ENCODE results near the gene DHRSX.
"Not testable (repeated sequence)": the region's sequence is repeated elsewhere in the genome, so short reads cannot be mapped to it uniquely, and the experiment has no call there.

DHRSX gene

DNA sequence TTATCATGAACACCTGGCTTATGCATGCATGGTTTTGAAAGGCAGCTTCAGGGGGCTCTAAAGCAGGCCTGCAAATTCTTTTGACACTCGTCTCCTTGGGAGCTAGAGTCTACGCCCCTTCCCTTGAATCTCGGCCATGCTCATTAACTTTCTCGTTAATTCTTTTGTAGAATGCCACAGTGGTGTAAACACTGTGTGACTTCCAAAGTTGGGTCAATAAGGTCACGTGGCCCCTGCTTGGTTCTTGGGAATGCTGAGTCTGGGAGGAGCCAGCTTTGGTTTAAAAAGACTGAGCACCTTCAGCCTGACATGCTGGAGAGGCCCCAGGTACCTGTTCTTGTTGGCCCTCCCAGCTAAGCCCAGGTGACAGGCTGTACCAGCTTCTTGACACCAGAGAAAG, 228.4 kb downstream of the DHRSX start:
- in situ Hi-C loops (cut with MboI; ENCODE audit: low sequenced_read_pairs) = no loop called here

GRCh38 chrX:2271595-2271994, 229.2 kb downstream of the DHRSX start:
- in situ Hi-C loops (cut with MboI; ENCODE audit: low sequenced_read_pairs) = not testable (repeated sequence)

- in situ Hi-C loops (cut with MboI; ENCODE audit: low sequenced_read_pairs) = not testable (repeated sequence)
Measured at GRCh38 chrX:2270783-2271182, 230.0 kb downstream of the DHRSX start.

DNA sequence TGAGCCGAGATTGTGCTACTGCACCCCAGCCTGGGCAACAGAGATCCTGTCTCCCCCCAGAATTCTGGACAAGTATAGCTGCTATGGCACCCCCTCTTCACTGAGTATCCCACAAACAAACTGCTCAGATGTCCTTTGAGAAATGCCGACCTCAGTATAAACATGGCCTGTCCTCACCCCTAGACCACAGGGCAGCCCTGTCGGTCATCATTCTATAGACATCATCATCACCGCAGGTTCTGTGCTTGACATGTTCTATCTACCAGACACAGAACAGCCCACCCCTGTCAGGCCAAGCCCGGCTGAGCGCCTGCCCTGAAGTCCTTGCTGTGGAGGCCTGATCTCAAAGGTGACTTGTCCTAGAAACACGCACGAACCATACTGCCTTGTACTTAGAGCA, 232.9 kb downstream of the DHRSX start:
- in situ Hi-C loops (cut with MboI; ENCODE audit: low sequenced_read_pairs) = no loop called here

DNA sequence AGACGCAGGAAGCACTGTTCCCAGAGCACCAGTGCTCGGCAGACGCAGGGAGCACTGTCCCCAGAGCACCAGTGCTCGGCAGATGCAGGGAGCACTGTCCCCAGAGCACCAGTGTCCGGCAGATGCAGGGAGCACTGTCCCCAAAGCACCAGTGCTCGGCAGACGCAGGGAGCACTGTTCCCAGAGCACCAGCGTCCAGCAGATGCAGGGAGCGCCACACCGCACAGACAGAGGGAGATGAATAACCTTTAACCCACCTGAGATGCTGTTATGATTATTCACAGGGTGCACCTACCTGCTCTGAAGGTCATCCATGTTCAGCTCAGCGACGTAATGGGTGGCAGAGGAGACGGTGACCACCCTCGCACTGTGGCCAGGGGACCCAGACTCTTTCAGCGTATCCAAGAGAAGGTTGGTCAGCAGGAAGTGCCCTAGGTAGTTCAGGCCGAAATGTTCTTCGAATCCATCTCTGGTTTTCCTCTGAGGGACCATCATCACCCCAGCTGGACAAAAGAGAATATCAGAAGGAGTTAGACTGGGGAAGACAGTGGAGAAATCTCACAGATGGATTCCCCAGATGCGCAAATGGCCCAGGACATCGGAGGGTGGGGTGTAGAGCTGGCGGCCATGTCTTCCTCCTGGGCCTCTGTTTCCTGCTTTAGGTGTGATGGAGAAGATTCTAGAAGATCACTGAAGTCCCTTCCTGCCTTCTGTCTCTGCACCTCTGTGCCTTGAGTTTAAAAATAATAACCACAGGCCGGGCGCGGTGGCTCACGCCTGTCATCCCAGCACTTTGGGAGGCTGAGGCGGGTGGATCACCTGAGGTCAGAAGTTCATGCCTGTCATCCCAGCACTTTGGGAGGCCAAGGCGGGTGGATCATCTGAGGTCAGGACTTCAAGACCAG, 234.1 kb downstream of the DHRSX start:
- in situ Hi-C loops (cut with MboI; ENCODE audit: low sequenced_read_pairs) = no loop called here

GRCh38 chrX:2265658-2266444, 234.9 kb downstream of the DHRSX start:
- in situ Hi-C loops (cut with MboI; ENCODE audit: low sequenced_read_pairs) = not testable (repeated sequence)

- in situ Hi-C loops (cut with MboI; ENCODE audit: low sequenced_read_pairs) = no loop called here
Measured at GRCh38 chrX:2264179-2265030, 236.4 kb downstream of the DHRSX start.

GRCh38 chrX:2263203-2263602, 237.6 kb downstream of the DHRSX start:
- in situ Hi-C loops (cut with MboI; ENCODE audit: low sequenced_read_pairs) = no loop called here

DNA sequence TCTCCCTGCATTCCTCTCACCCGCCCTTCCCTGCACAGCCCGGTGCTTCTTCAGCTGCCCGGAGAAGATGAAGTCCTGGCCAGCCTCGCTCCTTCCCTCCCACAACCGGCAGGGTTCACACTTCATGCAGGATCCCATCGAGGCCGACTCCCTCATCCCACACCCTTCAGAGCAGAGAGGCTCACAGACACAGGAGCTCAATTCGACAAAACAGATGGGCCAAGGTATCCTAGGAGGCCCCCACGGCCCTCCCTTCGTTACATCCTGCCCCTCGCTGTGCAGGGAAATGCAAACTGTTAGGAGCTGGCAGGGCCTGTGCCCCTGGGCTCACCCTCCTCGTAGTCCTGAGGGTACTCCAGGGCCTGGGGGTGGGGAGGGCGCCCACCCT, 238.1 kb downstream of the DHRSX start:
- in situ Hi-C loops (cut with MboI; ENCODE audit: low sequenced_read_pairs) = no loop called here

DNA sequence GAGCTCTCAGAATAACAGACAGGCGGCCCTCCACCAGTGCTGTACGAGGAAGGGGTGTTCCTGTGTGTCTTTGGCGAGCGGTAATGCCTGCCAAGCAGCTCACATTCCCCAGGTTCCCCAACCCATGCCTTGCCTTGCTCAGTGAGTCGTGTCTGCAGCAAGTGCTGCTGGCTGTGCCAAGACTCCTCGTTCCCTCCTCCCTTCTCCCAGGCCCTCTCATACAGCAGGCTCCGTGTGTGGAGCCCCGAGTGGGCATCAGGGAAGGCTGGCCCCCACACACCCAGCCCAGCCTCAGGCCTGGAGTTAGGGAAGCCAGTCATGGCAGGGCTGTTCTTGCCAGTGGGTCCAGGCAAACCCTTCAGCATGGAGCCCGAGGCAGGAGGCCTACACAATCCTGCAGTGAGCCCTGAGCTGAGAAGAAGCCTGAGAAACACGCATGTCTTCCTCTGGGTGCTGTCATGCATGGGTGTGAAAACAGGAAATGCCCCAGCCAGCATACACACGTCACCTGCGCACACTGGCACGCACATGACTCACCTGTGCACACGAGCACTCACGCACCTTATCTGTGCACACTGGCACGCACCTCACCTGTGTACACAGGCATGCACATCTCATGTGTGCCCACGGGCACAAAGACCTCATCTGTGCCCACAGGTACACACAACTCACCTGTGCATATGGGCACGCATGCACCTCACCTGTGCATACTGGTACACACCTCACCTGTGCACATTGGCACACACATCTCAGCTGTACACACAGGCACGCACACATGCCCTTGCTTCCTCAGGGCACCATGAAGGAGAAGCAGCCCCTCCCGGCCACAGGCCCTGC, 238.7 kb downstream of the DHRSX start:
- in situ Hi-C loops (cut with MboI; ENCODE audit: low sequenced_read_pairs) = no loop called here

DNA sequence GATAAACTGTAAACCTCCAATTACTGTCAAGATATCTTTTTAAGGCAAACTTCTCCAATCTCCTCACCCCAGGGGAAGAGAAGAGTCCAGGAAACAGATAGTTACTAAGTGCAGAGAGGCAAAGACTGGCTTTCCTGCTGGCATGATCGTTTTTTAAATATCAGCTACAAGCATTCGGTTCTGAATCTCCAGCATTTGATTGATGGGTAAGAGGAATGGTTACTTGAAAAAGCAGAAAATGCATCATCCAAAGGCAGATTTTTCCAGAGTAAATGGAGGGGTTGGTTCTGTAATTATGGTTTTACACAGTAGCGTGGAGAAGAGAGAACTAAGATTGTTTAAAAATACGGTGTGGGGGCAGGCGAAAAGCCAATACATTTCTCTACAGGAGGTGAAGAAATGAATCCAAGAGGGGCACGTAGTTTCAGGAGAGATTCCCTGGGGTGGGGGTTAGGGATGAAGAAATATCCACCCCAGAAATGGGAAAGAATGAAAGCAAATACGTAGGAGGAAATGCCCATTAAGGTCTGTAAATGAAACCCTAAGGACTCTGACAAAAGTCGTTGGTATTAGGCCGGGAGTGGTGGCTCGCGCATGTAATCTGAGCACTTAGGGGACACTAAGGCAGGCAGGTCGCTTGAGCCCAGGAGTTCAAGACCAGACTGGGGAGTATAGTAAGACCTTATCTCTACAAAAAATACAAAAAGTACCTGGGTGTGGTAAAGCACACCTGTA, 248.3 kb downstream of the DHRSX start:
- in situ Hi-C loops (cut with MboI; ENCODE audit: low sequenced_read_pairs) = no loop called here

DNA sequence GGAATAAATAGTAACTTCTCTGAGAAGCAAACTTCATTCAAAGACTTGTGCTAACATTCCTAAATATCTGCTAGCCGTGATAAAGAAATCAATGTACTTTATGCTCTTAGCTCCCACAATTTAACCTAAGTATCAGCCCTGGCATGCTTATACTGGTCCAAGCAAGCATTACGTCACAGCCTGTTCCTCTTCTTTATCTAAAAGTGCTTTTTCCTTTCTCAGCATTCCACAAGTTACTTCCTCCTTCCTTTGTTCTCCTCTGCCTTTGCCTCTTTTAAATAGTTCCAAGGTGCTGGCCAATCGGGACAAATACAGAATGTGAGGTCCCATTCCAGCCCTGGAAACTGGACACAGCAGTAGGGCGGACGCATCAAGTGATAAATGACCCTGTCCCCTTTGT, 249.6 kb downstream of the DHRSX start:
- in situ Hi-C loops (cut with MboI; ENCODE audit: low sequenced_read_pairs) = no loop called here

DNA sequence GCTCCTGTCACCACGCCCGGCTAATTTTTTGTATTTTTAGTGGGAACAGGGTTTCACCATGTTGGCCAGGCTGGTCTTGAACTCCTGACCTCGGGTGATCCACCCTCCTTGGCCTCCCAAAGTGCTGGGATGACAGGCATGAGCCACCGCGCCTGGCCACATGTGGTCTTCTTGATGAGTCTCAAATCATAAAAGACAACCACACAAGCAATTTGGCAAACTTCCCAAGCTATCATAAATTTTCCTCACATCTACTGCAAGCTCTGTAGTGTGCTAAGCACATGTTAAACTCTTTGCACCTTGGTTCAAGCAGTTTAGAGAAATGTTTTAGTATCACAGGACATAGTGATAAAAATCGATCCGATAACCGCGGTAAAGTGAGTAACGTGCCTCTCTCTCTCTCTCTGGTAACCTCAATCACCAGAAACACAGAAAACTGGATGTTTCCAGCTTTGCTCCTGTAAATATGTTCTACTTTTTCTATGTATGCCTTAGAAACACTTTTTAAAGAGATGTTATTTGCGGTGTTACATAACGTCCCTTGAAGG, 256.8 kb downstream of the DHRSX start:
- in situ Hi-C loops (cut with MboI; ENCODE audit: low sequenced_read_pairs) = no loop called here

- in situ Hi-C loops (cut with MboI; ENCODE audit: low sequenced_read_pairs) = no loop called here
Measured at GRCh38 chrX:2242980-2243379, 257.8 kb downstream of the DHRSX start.

- in situ Hi-C loops (cut with MboI; ENCODE audit: low sequenced_read_pairs) = no loop called here
Measured at GRCh38 chrX:2242326-2242725, 258.4 kb downstream of the DHRSX start.

DNA sequence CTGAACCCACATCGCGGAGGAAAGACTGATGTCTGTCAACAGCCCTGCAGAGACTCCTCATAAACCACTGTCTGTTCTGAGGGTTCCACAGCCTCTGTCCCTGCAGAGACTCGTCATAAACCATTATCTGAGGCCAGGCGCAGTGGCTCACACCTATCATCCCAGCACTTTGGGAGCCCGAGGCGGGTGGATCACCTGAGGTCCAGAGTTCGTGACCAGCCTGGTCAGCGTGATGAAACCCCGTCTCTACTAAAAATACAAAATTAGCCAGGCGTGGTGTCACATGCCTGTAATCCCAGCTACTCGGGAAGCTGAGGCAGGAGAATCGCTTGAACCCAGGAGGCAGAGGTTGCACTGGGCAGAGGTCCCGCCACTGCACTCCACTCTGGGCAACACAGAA, 259.3 kb downstream of the DHRSX start:
- in situ Hi-C loops (cut with MboI; ENCODE audit: low sequenced_read_pairs) = not testable (repeated sequence)

DNA sequence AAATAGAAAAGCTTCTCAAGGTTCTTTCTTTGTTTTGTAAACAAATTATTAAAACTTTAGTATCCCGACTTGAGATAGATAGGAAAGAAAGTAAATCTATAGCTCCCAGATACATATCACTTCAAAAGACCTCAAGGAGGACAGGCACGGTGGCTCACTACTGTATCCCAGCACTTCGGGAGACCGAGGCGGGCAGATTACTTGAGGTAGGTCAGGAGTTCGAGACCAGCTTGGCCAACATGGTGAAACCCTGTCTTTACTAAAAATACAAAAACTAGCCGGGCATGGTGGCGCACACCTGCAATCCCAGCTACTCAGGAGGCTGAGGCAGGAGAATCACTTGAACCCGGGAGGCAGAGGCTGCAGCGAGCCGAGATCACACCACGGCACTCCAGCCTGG, 260.0 kb downstream of the DHRSX start:
- in situ Hi-C loops (cut with MboI; ENCODE audit: low sequenced_read_pairs) = not testable (repeated sequence)

GRCh38 chrX:2237976-2238375, 262.8 kb downstream of the DHRSX start:
- in situ Hi-C loops (cut with MboI; ENCODE audit: low sequenced_read_pairs) = no loop called here

DNA sequence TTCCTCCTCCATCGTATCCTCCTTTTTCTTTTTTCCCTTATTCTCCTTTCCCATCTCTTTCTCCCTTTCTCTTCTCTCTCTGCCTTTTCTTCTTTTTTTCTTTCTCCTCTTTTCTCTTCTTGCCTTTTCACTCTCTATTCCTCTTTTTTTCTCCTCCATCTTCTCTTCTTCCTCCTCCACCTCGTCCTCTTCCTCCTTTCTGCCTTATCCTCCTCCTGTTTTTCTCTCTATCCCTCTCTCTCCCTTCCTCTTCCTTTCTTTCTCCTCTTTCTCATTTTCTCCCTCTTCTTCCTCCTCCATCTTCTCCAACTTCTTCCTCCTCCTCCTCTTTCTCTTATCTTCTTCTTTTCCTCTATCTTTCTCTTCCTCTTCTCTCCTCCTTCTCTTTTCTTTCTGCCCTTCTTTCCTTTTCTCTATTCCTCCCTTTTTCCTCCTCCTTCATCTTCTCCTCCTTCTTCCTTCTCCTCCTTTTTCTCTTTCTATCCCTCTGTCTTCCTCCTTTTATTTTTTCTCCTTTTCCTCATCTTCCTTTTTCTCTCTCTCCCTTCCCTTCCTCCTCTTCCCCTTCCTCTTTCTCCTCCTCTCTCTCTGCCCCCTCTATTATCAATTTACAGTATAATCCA, 269.1 kb downstream of the DHRSX start:
- in situ Hi-C loops (cut with MboI; ENCODE audit: low sequenced_read_pairs) = no loop called here
